Gastrocnemius medialis (tissue), 4 donors: ENCODE results near the gene TRAPPC5. TPM values are rescaled to one million over a fixed set of nuclear protein-coding genes. Genes with fewer than 3 reads are reported as not detected.

Source experiments
- ATAC-seq, 2 donors: fragments of 150-250 bp; one replicate each; pipeline ENCODE4 v1.9.1; 2016
- DNase-seq, 2 donors: peaks; one replicate each; pipeline ENCODE4 v3.0.0-alpha.2; 2019
- H3K27ac ChIP-seq, 4 donors: fragments of 200-600 bp; sonication (generic); 1 replicate in 1 of 4; 2 replicates in 3 of 4; pipeline ENCODE4 v1.5.1; 2016 to 2018; ENCODE audit warnings: mild to moderate bottlenecking in 2 of 4, moderate library complexity in 1 of 4
- H3K27me3 ChIP-seq, 3 donors: fragments of 200-600 bp; sonication (generic) in 2 of 3; 1 replicate in 1 of 3; 2 replicates in 2 of 3; pipeline versions ENCODE4 v1.5.1 to v1.6.0; 2016 to 2019; ENCODE audit warnings: mild to moderate bottlenecking in 1 of 3, moderate library complexity in 1 of 3
- H3K36me3 ChIP-seq, 2 donors: fragments of 200-600 bp; sonication (generic) in 1 of 2; one replicate each; pipeline ENCODE4 v1.5.1; 2017 to 2018
- H3K4me1 ChIP-seq, 2 donors: fragments of 200-600 bp; sonication (generic) in 1 of 2; one replicate each; pipeline ENCODE4 v1.5.1; 2016 to 2017; ENCODE audit warnings: mild to moderate bottlenecking in 2 of 2
- H3K4me3 ChIP-seq, 4 donors: fragments of 200-600 bp; sonication (generic) in 3 of 4; 1 replicate in 1 of 4; 2 replicates in 3 of 4; pipeline ENCODE4 v1.5.1; 2016 to 2019; ENCODE audit warnings: mild to moderate bottlenecking in 2 of 4
- H3K9me3 ChIP-seq, 3 donors: fragments of 200-600 bp; sonication (generic) in 2 of 3; 1 replicate in 1 of 3; 2 replicates in 2 of 3; pipeline ENCODE4 v1.5.1; 2016 to 2019
- POLR2A ChIP-seq, 2 donors: fragments of 450-650 bp; IDR thresholded peaks; one replicate each; pipeline ENCODE4 v1.6.1; 2017; ENCODE audit warnings: antibody characterized with exemption in 2 of 2, mild to moderate bottlenecking in 2 of 2, moderate library complexity in 2 of 2
- in situ Hi-C, 4 donors: fragments of 200-750 bp; cut with MboI; loops; one replicate each; pipeline versions ENCODE4 v1.15.0 to v1.8.0; 2017; ENCODE audit warnings: low sequenced_read_pairs in 4 of 4
- intact Hi-C: fragments of 100-400 bp; cut with DNase I; formaldehyde crosslinking; loops from one replicate; pipeline ENCODE4 v1.15.1; 2023; ENCODE audit warnings: low total_unique reads
- total RNA-seq, 4 donors: library from RNA; depleted of rRNA; stranded (reverse); fragments of >200 nt; gene quantifications; one replicate each; pipeline versions ENCODE4 v1.1.0 to v1.2.3, GENCODE V29; 2016
- TF ChIP-seq, protein P1 (sequence below), 5 experiments: fragments of 450-650 bp in 3 of 5; fragments of 200-600 bp in 2 of 5; sonication (generic) in 2 of 5; IDR thresholded peaks in 4 of 5; conservative IDR thresholded peaks in 1 of 5; 1 replicate in 4 of 5; 2 replicates in 1 of 5; pipeline ENCODE4 v1.5.1; 2016 to 2019; ENCODE audit warnings: antibody characterized with exemption in 5 of 5, mild to moderate bottlenecking in 3 of 5, moderate library complexity in 3 of 5

TRAPPC5 gene
- total RNA-seq, 4 donors from 2014 or later, result 109 to 146 (median 126) TPM

DNA sequence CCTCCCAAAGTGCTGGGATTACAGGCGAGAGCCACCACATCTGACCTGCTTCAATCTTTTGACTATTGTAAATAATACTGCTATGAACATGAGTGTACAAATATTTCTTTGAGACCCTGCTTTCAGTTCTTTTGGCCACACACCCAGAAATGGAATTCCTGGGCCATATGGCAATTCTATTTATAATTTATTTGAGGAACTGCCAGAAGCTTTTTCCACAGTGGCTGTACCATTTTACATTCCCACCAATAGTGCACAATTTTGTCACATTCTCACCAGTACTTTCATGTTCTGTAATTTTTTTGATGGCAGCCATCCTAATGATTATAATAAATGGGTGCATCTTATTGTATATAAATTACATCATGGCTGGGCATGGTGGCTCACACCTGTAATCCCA is 35.0 kb downstream of the TRAPPC5 start:
- intact Hi-C loops, result no loop called here

DNA sequence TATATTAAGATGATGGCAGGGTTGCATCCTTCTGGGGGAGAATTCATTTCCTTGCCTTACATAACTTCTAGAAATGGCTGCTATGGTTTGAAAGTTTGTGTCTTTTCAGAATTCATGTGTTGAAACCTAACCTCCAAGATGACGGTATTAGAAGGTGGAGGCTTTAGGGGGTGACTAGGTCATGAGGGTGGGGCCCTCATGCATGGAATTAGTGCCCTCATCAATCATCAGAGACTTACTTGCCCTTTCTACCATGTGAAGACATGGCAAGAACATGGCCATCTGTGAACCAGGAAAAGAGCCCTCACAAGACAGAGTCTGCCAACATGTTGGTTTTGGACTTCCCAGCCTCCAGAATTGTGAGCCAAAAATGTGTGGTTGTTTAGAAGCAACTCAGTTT is 36.1 kb downstream of the TRAPPC5 start:
- no peaks in the 10 kb centered on the region for H3K36me3 ChIP-seq
- peaks cover 0 to 6% (median 0%) of the 10 kb centered on the region in 3 donors for H3K9me3 ChIP-seq
- ATAC-seq (no peak), DNase-seq (no peak)
- H3K4me3 ChIP-seq, result no peak overlapping the region
- intact Hi-C loops (no loop called here), in situ Hi-C loops (no loop called here)
- TF ChIP-seq POLR2A (IDR thresholded peaks at IDR 0.05), result no peak
- TF ChIP-seq, protein P1, sequence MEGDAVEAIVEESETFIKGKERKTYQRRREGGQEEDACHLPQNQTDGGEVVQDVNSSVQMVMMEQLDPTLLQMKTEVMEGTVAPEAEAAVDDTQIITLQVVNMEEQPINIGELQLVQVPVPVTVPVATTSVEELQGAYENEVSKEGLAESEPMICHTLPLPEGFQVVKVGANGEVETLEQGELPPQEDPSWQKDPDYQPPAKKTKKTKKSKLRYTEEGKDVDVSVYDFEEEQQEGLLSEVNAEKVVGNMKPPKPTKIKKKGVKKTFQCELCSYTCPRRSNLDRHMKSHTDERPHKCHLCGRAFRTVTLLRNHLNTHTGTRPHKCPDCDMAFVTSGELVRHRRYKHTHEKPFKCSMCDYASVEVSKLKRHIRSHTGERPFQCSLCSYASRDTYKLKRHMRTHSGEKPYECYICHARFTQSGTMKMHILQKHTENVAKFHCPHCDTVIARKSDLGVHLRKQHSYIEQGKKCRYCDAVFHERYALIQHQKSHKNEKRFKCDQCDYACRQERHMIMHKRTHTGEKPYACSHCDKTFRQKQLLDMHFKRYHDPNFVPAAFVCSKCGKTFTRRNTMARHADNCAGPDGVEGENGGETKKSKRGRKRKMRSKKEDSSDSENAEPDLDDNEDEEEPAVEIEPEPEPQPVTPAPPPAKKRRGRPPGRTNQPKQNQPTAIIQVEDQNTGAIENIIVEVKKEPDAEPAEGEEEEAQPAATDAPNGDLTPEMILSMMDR (IDR thresholded peaks at IDR 0.05 in 4 of 5, conservative IDR thresholded peaks at IDR 0.05 in 1 of 5), result no peak
- H3K4me1 ChIP-seq, result no peaks in the 10 kb centered on the region
- no peaks in the 10 kb centered on the region for H3K27me3 ChIP-seq
- no peak overlapping the region for H3K27ac ChIP-seq

More for the DNA sequence above, 35.0 kb downstream of the TRAPPC5 start:
- DNase-seq, result no peak
- no peak for ATAC-seq
- H3K27ac ChIP-seq, result no peak overlapping the region
- peaks cover 0 to 6% (median 0%) of the 10 kb centered on the region in 3 donors for H3K9me3 ChIP-seq
- H3K36me3 ChIP-seq, result no peaks in the 10 kb centered on the region
- H3K4me3 ChIP-seq, result no peak overlapping the region
- TF ChIP-seq, protein P1 (IDR thresholded peaks at IDR 0.05 in 4 of 5, conservative IDR thresholded peaks at IDR 0.05 in 1 of 5), result no peak
- no peak for TF ChIP-seq POLR2A (IDR thresholded peaks at IDR 0.05)
- in situ Hi-C loops, result no loop called here
- H3K27me3 ChIP-seq, result no peaks in the 10 kb centered on the region
- H3K4me1 ChIP-seq, result no peaks in the 10 kb centered on the region

DNA sequence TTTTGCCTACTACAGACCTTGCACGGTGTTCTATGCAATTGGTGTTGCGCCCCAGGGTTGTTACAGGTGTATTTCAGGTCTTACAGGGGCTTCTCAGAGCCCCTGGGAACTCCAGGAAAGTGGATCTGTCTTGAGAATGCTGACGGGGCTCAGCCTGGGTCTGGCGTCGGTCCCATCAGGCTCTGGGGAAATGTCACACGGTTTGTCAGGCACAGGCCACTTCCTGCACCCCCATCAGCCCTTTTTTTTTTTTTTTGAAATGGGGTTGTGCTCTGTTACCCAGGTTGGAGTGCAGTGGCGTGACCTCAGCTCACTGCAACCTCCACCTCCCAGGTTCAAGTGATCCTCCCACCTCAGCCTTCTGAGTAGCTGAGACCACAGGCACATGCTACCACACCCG is 38.0 kb downstream of the TRAPPC5 start:
- DNase-seq (no peak), ATAC-seq (no peak)
- intact Hi-C loops, result no loop called here
- Histone ChIP-seq H3K9me3 (peaks cover 0 to 6% (median 0%) of the 10 kb centered on the region in 3 donors), H3K27ac (no peak overlapping the region), H3K36me3 (no peaks in the 10 kb centered on the region), H3K27me3 (no peaks in the 10 kb centered on the region), H3K4me3 (no peak overlapping the region), H3K4me1 (no peaks in the 10 kb centered on the region)
- in situ Hi-C loops, result no loop called here
- no peak for TF ChIP-seq POLR2A (IDR thresholded peaks at IDR 0.05)
- TF ChIP-seq, protein P1 (IDR thresholded peaks at IDR 0.05 in 4 of 5, conservative IDR thresholded peaks at IDR 0.05 in 1 of 5), result no peak

DNA sequence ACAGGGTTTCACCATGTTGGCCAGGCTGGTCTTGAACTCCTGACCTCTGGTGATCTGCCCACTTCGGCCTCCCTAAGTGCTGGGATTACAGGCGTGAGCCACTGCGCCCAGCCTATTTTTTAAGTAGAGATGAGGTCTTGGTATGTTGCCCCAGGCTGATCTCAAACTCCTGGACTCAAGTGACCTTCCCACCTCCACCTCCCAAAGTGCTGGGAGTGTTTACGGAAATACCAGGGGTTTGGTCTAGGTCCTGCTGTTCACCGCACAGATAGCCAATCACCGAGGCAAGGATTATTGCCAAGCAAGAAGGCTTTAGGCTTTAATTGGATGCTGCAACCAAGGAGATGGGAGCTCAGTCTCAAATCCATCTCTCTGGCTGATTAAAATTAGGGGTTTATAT is 39.7 kb downstream of the TRAPPC5 start:
- intact Hi-C loops (no loop called here), in situ Hi-C loops (no loop called here)
- ATAC-seq, result no peak
- H3K4me1 ChIP-seq, result no peaks in the 10 kb centered on the region
- no peak overlapping the region for H3K27ac ChIP-seq
- peaks cover 0 to 6% (median 0%) of the 10 kb centered on the region in 3 donors for H3K9me3 ChIP-seq
- TF ChIP-seq POLR2A (IDR thresholded peaks at IDR 0.05), result no peak
- H3K36me3 ChIP-seq, result no peaks in the 10 kb centered on the region
- no peaks in the 10 kb centered on the region for H3K27me3 ChIP-seq
- H3K4me3 ChIP-seq, result no peak overlapping the region
- DNase-seq, result no peak

DNA sequence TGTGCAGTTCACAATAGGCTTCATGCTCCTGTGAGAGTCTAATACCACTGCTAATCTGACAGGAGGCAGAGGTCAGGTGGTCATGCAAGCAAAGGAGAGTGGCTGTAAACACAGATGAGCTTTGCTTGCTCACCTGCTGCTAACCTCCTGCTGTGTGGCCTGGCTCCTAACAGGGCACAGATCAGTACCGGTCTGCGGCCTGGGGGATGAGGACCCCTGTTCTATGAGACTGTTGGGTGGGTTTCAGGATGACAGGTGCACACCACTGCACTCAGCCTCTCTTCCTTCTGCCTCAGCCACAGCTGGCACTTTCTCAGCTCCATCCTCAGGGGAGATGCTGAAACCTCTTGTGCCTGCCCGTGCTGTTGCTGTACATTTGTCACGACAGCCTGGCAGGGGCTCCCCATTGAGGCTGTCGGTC is 41.6 kb downstream of the TRAPPC5 start:
- Histone ChIP-seq H3K4me1 (no peaks in the 10 kb centered on the region), H3K9me3 (no peaks in the 10 kb centered on the region), H3K4me3 (no peak overlapping the region), H3K36me3 (no peaks in the 10 kb centered on the region), H3K27ac (no peak overlapping the region), H3K27me3 (no peaks in the 10 kb centered on the region)
- TF ChIP-seq, protein P1 (IDR thresholded peaks at IDR 0.05 in 4 of 5, conservative IDR thresholded peaks at IDR 0.05 in 1 of 5), result no peak
- TF ChIP-seq POLR2A (IDR thresholded peaks at IDR 0.05), result no peak
- in situ Hi-C loops, result no loop called here
- DNase-seq, result no peak
- ATAC-seq, result no peak
- intact Hi-C loops, result no loop called here
